Measurements from ENCODE around the gene PDE7B.

PDE7B gene

GRCh38 chr6:136123468-136123867 lies 272.0 kb downstream of the PDE7B start:
- WGBS (ENCODE audit: extremely low coverage, insufficient coverage, insufficient read length): no CpG with 5 or more reads among the region's 1 CpG
- Histone ChIP-seq H4K12ac (ENCODE audit: low read depth, low read length) (no peak overlapping the region), H4K91ac (ENCODE audit: low read depth, low read length) (no peak overlapping the region), H3K23ac (ENCODE audit: low read length) (no peak overlapping the region), H2AFZ (ENCODE audit: insufficient read depth, low read length, poor library complexity) (no peak overlapping the region), H3K9ac (ENCODE audit: low read length) (no peak overlapping the region), H3K4me2 (ENCODE audit: low read length) (no peak overlapping the region), H3K27ac (ENCODE audit: low read depth, low read length) (no peak overlapping the region), H3K18ac (ENCODE audit: low read length) (no peak overlapping the region), H3K9me3 (ENCODE audit: insufficient read depth, low read depth, low read length) (no peaks in the 10 kb centered on the region), H3K4me3 (ENCODE audit: low read depth, low read length) (no peak overlapping the region), H3K36me3 (ENCODE audit: control insufficient read depth in 1 of 2, insufficient read depth in 2 of 2, low read length in 2 of 2) (no peaks in the 10 kb centered on the region), H3K4me1 (ENCODE audit: control insufficient read depth in 1 of 2, insufficient read depth in 2 of 2, low read length in 2 of 2) (no peaks in the 10 kb centered on the region), H4K8ac (ENCODE audit: low read depth, low read length) (no peak overlapping the region), H3K79me1 (ENCODE audit: low read length) (no peaks in the 10 kb centered on the region), H2BK12ac (ENCODE audit: low read length) (no peak overlapping the region), H3K79me2 (ENCODE audit: control insufficient read depth, insufficient read depth, low read length, poor library complexity) (no peaks in the 10 kb centered on the region), H2BK5ac (ENCODE audit: low read depth, low read length, poor library complexity) (no peak overlapping the region), H3K27me3 (ENCODE audit: insufficient read depth, low read length) (no peaks in the 10 kb centered on the region), H2BK120ac (ENCODE audit: insufficient read depth, low read length, poor library complexity) (no peak overlapping the region), H3K14ac (ENCODE audit: low read length) (no peak overlapping the region), H2AK5ac (ENCODE audit: low read length) (no peak overlapping the region), H3K4ac (ENCODE audit: low read depth, low read length) (no peak overlapping the region)
- peak; percentile 19 to 75 for DNase-seq

DNA sequence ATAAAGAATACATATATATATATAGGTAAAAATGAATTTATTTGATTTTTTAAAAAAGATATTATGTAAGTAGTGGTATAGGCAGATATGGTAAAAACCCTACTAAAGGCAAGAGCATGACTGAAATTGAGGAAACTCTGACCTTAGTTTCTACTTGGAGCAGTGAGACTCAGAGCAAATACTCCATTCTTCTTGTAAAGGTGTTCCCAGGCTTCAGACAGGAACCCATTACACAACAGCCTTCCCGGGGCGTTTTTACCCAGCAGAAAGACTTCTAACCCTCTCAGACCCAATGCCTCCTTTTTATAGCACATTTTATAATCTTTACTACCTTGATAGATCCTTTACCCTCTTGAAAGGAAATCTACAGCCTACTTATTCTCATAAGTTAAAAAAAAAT lies 274.1 kb downstream of the PDE7B start:
- Histone ChIP-seq H3K79me1 (ENCODE audit: low read length) (no peaks in the 10 kb centered on the region), H3K9ac (ENCODE audit: low read length) (no peak overlapping the region), H3K4me3 (ENCODE audit: low read depth, low read length) (no peak overlapping the region), H3K23ac (ENCODE audit: low read length) (no peak overlapping the region), H4K12ac (ENCODE audit: low read depth, low read length) (no peak overlapping the region), H2BK5ac (ENCODE audit: low read depth, low read length, poor library complexity) (no peak overlapping the region), H3K4me1 (ENCODE audit: control insufficient read depth in 1 of 2, insufficient read depth in 2 of 2, low read length in 2 of 2) (no peaks in the 10 kb centered on the region), H3K79me2 (ENCODE audit: control insufficient read depth, insufficient read depth, low read length, poor library complexity) (no peaks in the 10 kb centered on the region), H3K27me3 (ENCODE audit: insufficient read depth, low read length) (no peaks in the 10 kb centered on the region), H2BK120ac (ENCODE audit: insufficient read depth, low read length, poor library complexity) (no peak overlapping the region), H3K36me3 (ENCODE audit: control insufficient read depth in 1 of 2, insufficient read depth in 2 of 2, low read length in 2 of 2) (no peaks in the 10 kb centered on the region), H3K4me2 (ENCODE audit: low read length) (no peak overlapping the region), H3K4ac (ENCODE audit: low read depth, low read length) (no peak overlapping the region), H2BK12ac (ENCODE audit: low read length) (no peak overlapping the region), H3K18ac (ENCODE audit: low read length) (no peak overlapping the region), H4K91ac (ENCODE audit: low read depth, low read length) (no peak overlapping the region), H3K14ac (ENCODE audit: low read length) (no peak overlapping the region), H2AFZ (ENCODE audit: insufficient read depth, low read length, poor library complexity) (no peak overlapping the region), H3K27ac (ENCODE audit: low read depth, low read length) (no peak overlapping the region), H2AK5ac (ENCODE audit: low read length) (no peak overlapping the region), H3K9me3 (ENCODE audit: insufficient read depth, low read depth, low read length) (no peaks in the 10 kb centered on the region), H4K8ac (ENCODE audit: low read depth, low read length) (no peak overlapping the region)
- no peak for DNase-seq
- WGBS (ENCODE audit: extremely low coverage, insufficient coverage, insufficient read length): no CpG with 5 or more reads among the region's 2 CpGs

DNA sequence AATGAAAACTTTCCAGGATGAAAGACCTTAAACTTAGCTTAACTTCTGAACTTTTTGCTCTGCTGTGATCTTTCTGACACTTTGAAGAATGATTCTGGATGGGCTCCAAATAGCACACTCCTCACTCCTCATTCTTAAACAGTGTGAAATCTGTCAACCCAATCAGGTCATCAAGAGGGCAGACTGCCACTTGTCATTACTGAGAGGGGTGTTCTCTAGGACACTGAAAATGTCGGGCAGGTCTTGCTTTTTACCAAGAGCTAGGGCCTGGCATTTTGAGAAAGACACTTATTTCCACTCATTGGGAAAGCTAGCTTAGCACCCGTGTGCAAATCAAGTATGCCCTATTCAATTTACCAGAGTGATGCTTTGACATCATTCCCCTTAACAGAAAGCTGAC lies 276.4 kb downstream of the PDE7B start:
- Histone ChIP-seq H4K8ac (ENCODE audit: low read depth, low read length) (no peak overlapping the region), H2BK120ac (ENCODE audit: insufficient read depth, low read length, poor library complexity) (no peak overlapping the region), H4K12ac (ENCODE audit: low read depth, low read length) (no peak overlapping the region), H3K79me2 (ENCODE audit: control insufficient read depth, insufficient read depth, low read length, poor library complexity) (no peaks in the 10 kb centered on the region), H2AK5ac (ENCODE audit: low read length) (no peak overlapping the region), H3K4me1 (ENCODE audit: control insufficient read depth in 1 of 2, insufficient read depth in 2 of 2, low read length in 2 of 2) (no peaks in the 10 kb centered on the region), H3K18ac (ENCODE audit: low read length) (no peak overlapping the region), H3K27ac (ENCODE audit: low read depth, low read length) (no peak overlapping the region), H3K9ac (ENCODE audit: low read length) (no peak overlapping the region), H3K4ac (ENCODE audit: low read depth, low read length) (no peak overlapping the region), H3K23ac (ENCODE audit: low read length) (no peak overlapping the region), H4K91ac (ENCODE audit: low read depth, low read length) (no peak overlapping the region), H2BK5ac (ENCODE audit: low read depth, low read length, poor library complexity) (no peak overlapping the region), H3K36me3 (ENCODE audit: control insufficient read depth in 1 of 2, insufficient read depth in 2 of 2, low read length in 2 of 2) (no peaks in the 10 kb centered on the region), H3K4me2 (ENCODE audit: low read length) (no peak overlapping the region), H3K14ac (ENCODE audit: low read length) (no peak overlapping the region), H3K27me3 (ENCODE audit: insufficient read depth, low read length) (no peaks in the 10 kb centered on the region), H2AFZ (ENCODE audit: insufficient read depth, low read length, poor library complexity) (no peak overlapping the region), H3K4me3 (ENCODE audit: low read depth, low read length) (no peak overlapping the region), H3K9me3 (ENCODE audit: insufficient read depth, low read depth, low read length) (no peaks in the 10 kb centered on the region), H3K79me1 (ENCODE audit: low read length) (no peaks in the 10 kb centered on the region), H2BK12ac (ENCODE audit: low read length) (no peak overlapping the region)
- WGBS (ENCODE audit: extremely low coverage, insufficient coverage, insufficient read length): no CpG with 5 or more reads among the region's 2 CpGs
- no peak for DNase-seq

GRCh38 chr6:136129365-136129764 lies 277.9 kb downstream of the PDE7B start:
- Histone ChIP-seq H2AFZ (ENCODE audit: insufficient read depth, low read length, poor library complexity) (no peak overlapping the region), H3K9me3 (ENCODE audit: insufficient read depth, low read depth, low read length) (no peaks in the 10 kb centered on the region), H3K79me1 (ENCODE audit: low read length) (no peaks in the 10 kb centered on the region), H3K4ac (ENCODE audit: low read depth, low read length) (no peak overlapping the region), H3K18ac (ENCODE audit: low read length) (no peak overlapping the region), H3K4me2 (ENCODE audit: low read length) (no peak overlapping the region), H4K12ac (ENCODE audit: low read depth, low read length) (no peak overlapping the region), H3K36me3 (ENCODE audit: control insufficient read depth in 1 of 2, insufficient read depth in 2 of 2, low read length in 2 of 2) (no peaks in the 10 kb centered on the region), H2BK5ac (ENCODE audit: low read depth, low read length, poor library complexity) (no peak overlapping the region), H3K27me3 (ENCODE audit: insufficient read depth, low read length) (no peaks in the 10 kb centered on the region), H4K91ac (ENCODE audit: low read depth, low read length) (no peak overlapping the region), H3K9ac (ENCODE audit: low read length) (no peak overlapping the region), H4K8ac (ENCODE audit: low read depth, low read length) (no peak overlapping the region), H3K27ac (ENCODE audit: low read depth, low read length) (no peak overlapping the region), H3K23ac (ENCODE audit: low read length) (no peak overlapping the region), H3K4me1 (ENCODE audit: control insufficient read depth in 1 of 2, insufficient read depth in 2 of 2, low read length in 2 of 2) (no peaks in the 10 kb centered on the region), H3K14ac (ENCODE audit: low read length) (no peak overlapping the region), H2AK5ac (ENCODE audit: low read length) (no peak overlapping the region), H2BK12ac (ENCODE audit: low read length) (no peak overlapping the region), H3K79me2 (ENCODE audit: control insufficient read depth, insufficient read depth, low read length, poor library complexity) (no peaks in the 10 kb centered on the region), H2BK120ac (ENCODE audit: insufficient read depth, low read length, poor library complexity) (no peak overlapping the region), H3K4me3 (ENCODE audit: low read depth, low read length) (no peak overlapping the region)
- no peak for DNase-seq
- no CpG with 5 or more reads among the region's 3 CpGs for WGBS (ENCODE audit: extremely low coverage, insufficient coverage, insufficient read length)
